Glutamatergic neuron (in vitro differentiated cells): ENCODE results near the gene CRPPA. TPM values are rescaled to one million over a fixed set of nuclear protein-coding genes. Genes with fewer than 3 reads are reported as not detected.

Source experiments
- DNase-seq: peaks from one replicate; pipeline ENCODE4 v3.0.0; 2022
- H3K27ac Mint-ChIP-seq: one replicate; pipeline ENCODE4 v1.8.0; 2020; ENCODE audit warnings: mild to moderate bottlenecking, mixed read lengths, inconsistent platforms; ENCODE audit not compliant: unreplicated experiment
- H3K27me3 Mint-ChIP-seq: one replicate; pipeline ENCODE4 v1.8.0; 2020; ENCODE audit warnings: mild to moderate bottlenecking, moderate library complexity, mixed read lengths, inconsistent platforms; ENCODE audit not compliant: unreplicated experiment
- H3K36me3 Mint-ChIP-seq: one replicate; pipeline ENCODE4 v1.8.0; 2020; ENCODE audit warnings: mild to moderate bottlenecking, mixed read lengths, inconsistent platforms; ENCODE audit not compliant: unreplicated experiment
- H3K4me1 Mint-ChIP-seq: one replicate; pipeline ENCODE4 v1.8.0; 2020; ENCODE audit warnings: mild to moderate bottlenecking, low read depth, mixed read lengths, inconsistent platforms; ENCODE audit not compliant: unreplicated experiment
- H3K4me3 Mint-ChIP-seq: one replicate; pipeline ENCODE4 v1.8.0; 2020; ENCODE audit warnings: mild to moderate bottlenecking, mixed read lengths, inconsistent platforms; ENCODE audit not compliant: unreplicated experiment
- H3K9me3 Mint-ChIP-seq: one replicate; pipeline ENCODE4 v1.8.0; 2020; ENCODE audit warnings: mild to moderate bottlenecking, moderate library complexity, mixed read lengths, inconsistent platforms; ENCODE audit not compliant: unreplicated experiment
- CTCF ChIP-seq: fragments of 200-600 bp; sonication (generic); IDR thresholded peaks from one replicate; pipeline ENCODE4 v1.5.0; 2021; ENCODE audit not compliant: partially characterized antibody, unreplicated experiment
- total RNA-seq: library from RNA; stranded (reverse); fragmentation: NEBNext Ultra II Directional; extraction: Animal tissue kit (Norgen Biotek cat#: 25700); gene quantifications from one replicate; pipeline ENCODE4 v1.2.1, GENCODE V29; 2021; ENCODE audit not compliant: unreplicated experiment

The CRPPA gene
- total RNA-seq, 1 donor from 2014 or later, result 5.3 TPM

DNA sequence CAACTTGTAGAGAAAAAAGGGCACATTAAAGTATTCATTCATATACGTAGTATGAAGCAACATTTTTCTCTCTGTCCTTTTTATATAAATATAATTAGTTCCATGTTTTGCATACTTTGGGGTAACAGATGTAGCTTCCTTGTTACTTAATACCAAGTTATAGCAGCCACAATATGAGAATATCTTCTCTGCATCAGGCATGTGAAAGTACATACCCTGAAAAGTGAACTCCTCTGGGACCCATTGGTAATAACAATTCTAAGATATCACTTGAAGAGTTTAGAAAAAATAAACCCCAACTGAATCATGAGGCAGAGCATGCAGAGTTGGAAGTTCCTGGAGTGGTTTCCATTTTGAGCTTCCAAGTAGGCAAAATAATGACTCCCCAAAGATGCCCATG is 2.4 kb upstream of the CRPPA start:
- H3K4me3 Mint-ChIP-seq, result no peak overlapping the region
- peaks cover 6% of the 10 kb centered on the region for H3K9me3 Mint-ChIP-seq
- H3K27me3 Mint-ChIP-seq, result peaks cover 5% of the 10 kb centered on the region
- no peak overlapping the region for H3K27ac Mint-ChIP-seq
- TF ChIP-seq CTCF, result no peak
- no peaks in the 10 kb centered on the region for H3K36me3 Mint-ChIP-seq
- peaks cover 22% of the 10 kb centered on the region for H3K4me1 Mint-ChIP-seq
- DNase-seq, result no peak

- peaks cover 5% of the 10 kb centered on the region for H3K27me3 Mint-ChIP-seq
- no peak overlapping the region for H3K27ac Mint-ChIP-seq
- no peak for DNase-seq
- H3K9me3 Mint-ChIP-seq, result peaks cover 6% of the 10 kb centered on the region
- no peak for TF ChIP-seq CTCF
- H3K36me3 Mint-ChIP-seq, result no peaks in the 10 kb centered on the region
- H3K4me3 Mint-ChIP-seq, result no peak overlapping the region
- H3K4me1 Mint-ChIP-seq, result peaks cover 22% of the 10 kb centered on the region
These were observed 1.6 kb upstream of the CRPPA start for GRCh38 chr7:16422917-16423316.

- Mint-ChIP-seq H3K9me3 (peaks cover 6% of the 10 kb centered on the region), H3K27ac (peak overlapping the region; percentile 62), H3K4me3 (peak overlapping the region; percentile 67), H3K27me3 (peaks cover 5% of the 10 kb centered on the region), H3K36me3 (no peaks in the 10 kb centered on the region), H3K4me1 (peaks cover 22% of the 10 kb centered on the region)
- TF ChIP-seq CTCF, result no peak
- no peak for DNase-seq
These were observed 731 bp upstream of the CRPPA start for GRCh38 chr7:16422103-16422435.

GRCh38 chr7:16420649-16421332 is 547 bp downstream of the CRPPA start:
- peaks cover 6% of the 10 kb centered on the region for H3K9me3 Mint-ChIP-seq

More at GRCh38 chr7:16420649-16421332, 547 bp downstream of the CRPPA start:
- TF ChIP-seq CTCF, result peak; percentile 55
- peaks cover 5% of the 10 kb centered on the region for H3K27me3 Mint-ChIP-seq
- H3K4me3 Mint-ChIP-seq, result peak overlapping the region; percentile 94
- H3K27ac Mint-ChIP-seq, result peak overlapping the region; percentile 99
- peak; percentile 82 for DNase-seq
- no peaks in the 10 kb centered on the region for H3K36me3 Mint-ChIP-seq
- peaks cover 22% of the 10 kb centered on the region for H3K4me1 Mint-ChIP-seq
